KMS-11 (cell line): ENCODE data around the gene ZNF302.
"Not testable (repeated sequence)": the region's sequence is repeated elsewhere in the genome, so short reads cannot be mapped to it uniquely, and the experiment has no call there.

Source experiments
- H2AFZ ChIP-seq: fragments of 200-600 bp; sonication (generic); 2 replicates; pipeline ENCODE4 v1.6.1; 2016; ENCODE audit warnings: antibody characterized with exemption, mixed run types, low read depth
- H3K27ac ChIP-seq: fragments of 200-600 bp; sonication (generic); 2 replicates; pipeline ENCODE4 v1.6.1; 2016; ENCODE audit warnings: mild to moderate bottlenecking, mixed run types
- H3K27me3 ChIP-seq: fragments of 200-600 bp; sonication (generic); 2 replicates; pipeline ENCODE4 v1.6.1; 2017; ENCODE audit warnings: mild to moderate bottlenecking, low read depth, mixed run types, moderate library complexity; ENCODE audit not compliant: insufficient read depth
- H3K36me3 ChIP-seq: fragments of 200-600 bp; sonication (generic); 2 replicates; pipeline ENCODE4 v1.6.1; 2017; ENCODE audit warnings: mild to moderate bottlenecking, mixed run types; ENCODE audit not compliant: insufficient read depth
- H3K4me1 ChIP-seq: fragments of 200-600 bp; sonication (generic); 2 replicates; pipeline ENCODE4 v1.6.1; 2016; ENCODE audit warnings: mild to moderate bottlenecking, low read depth, mixed run types; ENCODE audit not compliant: poor library complexity, severe bottlenecking
- H3K4me2 ChIP-seq: fragments of 200-600 bp; sonication (generic); 2 replicates; pipeline ENCODE4 v1.7.0; 2016; ENCODE audit warnings: mild to moderate bottlenecking, mixed run types
- H3K4me3 ChIP-seq: fragments of 200-600 bp; sonication (generic); IDR thresholded peaks from 2 replicates; pipeline ENCODE4 v1.6.1; 2017; ENCODE audit warnings: low read depth, low read length, mixed read lengths; ENCODE audit not compliant: insufficient read depth
- H3K79me2 ChIP-seq: fragments of 200-600 bp; sonication (generic); 2 replicates; pipeline ENCODE4 v1.6.1; 2016; ENCODE audit warnings: low read depth, mixed run types; ENCODE audit not compliant: insufficient read depth
- H3K9ac ChIP-seq: fragments of 200-600 bp; sonication (generic); 2 replicates; pipeline ENCODE4 v1.6.1; 2016; ENCODE audit warnings: mild to moderate bottlenecking, mixed run types
- H4K20me1 ChIP-seq: fragments of 200-600 bp; sonication (generic); 2 replicates; pipeline ENCODE4 v1.6.1; 2016; ENCODE audit warnings: mild to moderate bottlenecking, mixed run types; ENCODE audit not compliant: insufficient read depth
- TF ChIP-seq, protein P1 (sequence below): fragments of 200-600 bp; sonication (generic); conservative IDR thresholded peaks from 2 replicates; pipeline ENCODE4 v1.6.1; 2017; ENCODE audit warnings: low read depth, mild to moderate bottlenecking, antibody characterized with exemption, low read length, moderate library complexity, mixed read lengths

ZNF302 gene

DNA sequence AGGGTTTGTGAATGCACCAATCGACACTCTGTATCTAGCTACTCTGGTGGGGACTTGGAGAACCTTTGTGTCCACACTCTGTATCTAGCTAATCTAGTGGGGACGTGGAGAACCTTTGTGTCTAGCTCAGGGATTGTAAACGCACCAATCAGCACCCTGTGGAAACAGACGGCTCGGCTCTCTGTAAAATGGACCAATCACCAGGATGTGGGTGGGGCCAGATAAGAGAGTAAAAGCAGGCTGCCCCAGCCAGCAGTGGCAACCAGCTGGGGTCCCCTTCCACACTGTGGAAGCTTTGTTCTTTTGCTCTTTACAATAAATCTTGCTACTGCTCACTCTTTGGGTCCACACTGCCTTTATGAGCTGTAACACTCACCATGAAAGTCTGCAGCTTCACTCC, 8.8 kb upstream of the ZNF302 start:
- H3K9ac ChIP-seq, H2AFZ ChIP-seq, H3K4me1 ChIP-seq, H3K4me2 ChIP-seq, H3K27ac ChIP-seq, H3K27me3 ChIP-seq, H3K4me3 ChIP-seq, H4K20me1 ChIP-seq, H3K36me3 ChIP-seq, H3K79me2 ChIP-seq: not testable (repeated sequence)

- no peaks in the 10 kb centered on the region for H4K20me1 ChIP-seq
- no peak overlapping the region for H3K4me2 ChIP-seq
- H3K79me2 ChIP-seq: no peaks in the 10 kb centered on the region
- H3K27ac ChIP-seq: no peak overlapping the region
- H3K4me1 ChIP-seq: peaks cover 4% of the 10 kb centered on the region
- H3K27me3 ChIP-seq: no peaks in the 10 kb centered on the region
- no peaks in the 10 kb centered on the region for H3K36me3 ChIP-seq
- no peak overlapping the region for H3K9ac ChIP-seq
- H3K4me3 ChIP-seq: no peak overlapping the region
- no peak overlapping the region for H2AFZ ChIP-seq
- TF ChIP-seq, protein P1, sequence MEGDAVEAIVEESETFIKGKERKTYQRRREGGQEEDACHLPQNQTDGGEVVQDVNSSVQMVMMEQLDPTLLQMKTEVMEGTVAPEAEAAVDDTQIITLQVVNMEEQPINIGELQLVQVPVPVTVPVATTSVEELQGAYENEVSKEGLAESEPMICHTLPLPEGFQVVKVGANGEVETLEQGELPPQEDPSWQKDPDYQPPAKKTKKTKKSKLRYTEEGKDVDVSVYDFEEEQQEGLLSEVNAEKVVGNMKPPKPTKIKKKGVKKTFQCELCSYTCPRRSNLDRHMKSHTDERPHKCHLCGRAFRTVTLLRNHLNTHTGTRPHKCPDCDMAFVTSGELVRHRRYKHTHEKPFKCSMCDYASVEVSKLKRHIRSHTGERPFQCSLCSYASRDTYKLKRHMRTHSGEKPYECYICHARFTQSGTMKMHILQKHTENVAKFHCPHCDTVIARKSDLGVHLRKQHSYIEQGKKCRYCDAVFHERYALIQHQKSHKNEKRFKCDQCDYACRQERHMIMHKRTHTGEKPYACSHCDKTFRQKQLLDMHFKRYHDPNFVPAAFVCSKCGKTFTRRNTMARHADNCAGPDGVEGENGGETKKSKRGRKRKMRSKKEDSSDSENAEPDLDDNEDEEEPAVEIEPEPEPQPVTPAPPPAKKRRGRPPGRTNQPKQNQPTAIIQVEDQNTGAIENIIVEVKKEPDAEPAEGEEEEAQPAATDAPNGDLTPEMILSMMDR: no peak
Measured at GRCh38 chr19:34669305-34669704, 8.2 kb upstream of the ZNF302 start.

DNA sequence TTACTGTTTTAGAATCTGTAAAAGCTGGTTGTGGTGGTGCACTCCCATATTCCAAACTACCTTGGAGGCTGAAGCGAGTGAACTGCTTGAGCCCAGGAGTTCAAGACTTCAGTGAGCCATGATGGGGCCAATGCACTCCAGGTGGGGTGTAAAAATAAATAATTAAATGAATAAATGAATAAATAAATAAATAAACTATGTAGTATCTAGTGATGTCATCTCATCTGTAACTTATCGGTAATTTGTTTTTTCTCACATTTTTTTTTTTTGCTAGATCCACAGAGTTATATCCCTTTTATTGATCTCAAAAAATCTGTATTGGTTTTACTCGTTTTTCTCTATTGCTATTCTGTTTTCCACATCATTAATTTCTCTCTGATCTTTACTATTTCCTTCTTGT, 5.5 kb upstream of the ZNF302 start:
- TF ChIP-seq, protein P1: no peak
- no peaks in the 10 kb centered on the region for H3K27me3 ChIP-seq
- no peak overlapping the region for H3K9ac ChIP-seq
- H3K27ac ChIP-seq: no peak overlapping the region
- no peaks in the 10 kb centered on the region for H4K20me1 ChIP-seq
- no peak overlapping the region for H3K4me2 ChIP-seq
- H3K79me2 ChIP-seq: no peaks in the 10 kb centered on the region
- H3K4me3 ChIP-seq: no peak overlapping the region
- H3K36me3 ChIP-seq: no peaks in the 10 kb centered on the region
- no peak overlapping the region for H2AFZ ChIP-seq
- peaks cover 12% of the 10 kb centered on the region for H3K4me1 ChIP-seq

- Histone ChIP-seq H3K4me3 (no peak overlapping the region), H3K27ac (no peak overlapping the region), H3K27me3 (no peaks in the 10 kb centered on the region), H3K79me2 (no peaks in the 10 kb centered on the region), H3K4me1 (peaks cover 11% of the 10 kb centered on the region), H3K9ac (no peak overlapping the region), H4K20me1 (no peaks in the 10 kb centered on the region), H2AFZ (no peak overlapping the region), H3K4me2 (no peak overlapping the region), H3K36me3 (no peaks in the 10 kb centered on the region)
- TF ChIP-seq, protein P1: no peak
Measured at GRCh38 chr19:34673590-34673989, 3.9 kb upstream of the ZNF302 start.

GRCh38 chr19:34675250-34675649, 2.2 kb upstream of the ZNF302 start:
- H3K4me2 ChIP-seq: no peak overlapping the region

More at GRCh38 chr19:34675250-34675649, 2.2 kb upstream of the ZNF302 start:
- Histone ChIP-seq H3K27ac (no peak overlapping the region), H3K4me3 (no peak overlapping the region), H3K36me3 (peaks cover 3% of the 10 kb centered on the region; the same call in 1 of the 2 replicates), H3K79me2 (no peaks in the 10 kb centered on the region), H3K27me3 (no peaks in the 10 kb centered on the region), H3K4me1 (peaks cover 11% of the 10 kb centered on the region), H4K20me1 (no peaks in the 10 kb centered on the region), H2AFZ (no peak overlapping the region), H3K9ac (no peak overlapping the region)
- TF ChIP-seq, protein P1: no peak
